Dedifferentiated amniotic fluid mesenchymal stem cell (primary cell): Measurements from ENCODE around the gene KIF26A.

Source experiments
- DNase-seq: peaks from one replicate; pipeline ENCODE4 v3.0.0-alpha.2; 2016; ENCODE audit errors: extremely low spot score

KIF26A gene

GRCh38 chr14:104157016-104157928, 18.9 kb downstream of the KIF26A start:
- no peak for DNase-seq

GRCh38 chr14:104158827-104159798, 20.7 kb downstream of the KIF26A start:
- DNase-seq, result no peak

GRCh38 chr14:104159990-104160389, 21.6 kb downstream of the KIF26A start:
- no peak for DNase-seq

GRCh38 chr14:104161602-104162367, 23.4 kb downstream of the KIF26A start:
- DNase-seq, result no peak

GRCh38 chr14:104162495-104162894, 24.1 kb downstream of the KIF26A start:
- no peak for DNase-seq

- no peak for DNase-seq
Observed at GRCh38 chr14:104163541-104163940, 25.2 kb downstream of the KIF26A start.

GRCh38 chr14:104164041-104164440, 25.7 kb downstream of the KIF26A start:
- no peak for DNase-seq

GRCh38 chr14:104164512-104164911, 26.1 kb downstream of the KIF26A start:
- no peak for DNase-seq

GRCh38 chr14:104166698-104167097, 28.3 kb downstream of the KIF26A start:
- no peak for DNase-seq

GRCh38 chr14:104168603-104169002, 30.2 kb downstream of the KIF26A start:
- DNase-seq, result no peak

GRCh38 chr14:104169005-104169698, 30.8 kb downstream of the KIF26A start:
- no peak for DNase-seq

GRCh38 chr14:104169699-104170479, 31.5 kb downstream of the KIF26A start:
- DNase-seq, result no peak

GRCh38 chr14:104171029-104171697, 32.8 kb downstream of the KIF26A start:
- DNase-seq, result no peak

GRCh38 chr14:104171895-104172294, 33.5 kb downstream of the KIF26A start:
- no peak for DNase-seq

- no peak for DNase-seq
Observed at GRCh38 chr14:104172349-104172748, 34.0 kb downstream of the KIF26A start.

GRCh38 chr14:104172880-104173279, 34.5 kb downstream of the KIF26A start:
- DNase-seq, result no peak

GRCh38 chr14:104174051-104174450, 35.7 kb downstream of the KIF26A start:
- no peak for DNase-seq

- no peak for DNase-seq
Observed at GRCh38 chr14:104175041-104175440, 36.7 kb downstream of the KIF26A start.

- no peak for DNase-seq
Observed at GRCh38 chr14:104175811-104176210, 37.4 kb downstream of the KIF26A start.

- no peak for DNase-seq
Observed at GRCh38 chr14:104176611-104177010, 38.2 kb downstream of the KIF26A start.
